Osteocyte (in vitro differentiated cells): ENCODE data around the gene ENKUR. TPM values are rescaled to one million over a fixed set of nuclear protein-coding genes. Genes with fewer than 3 reads are reported as not detected.

Source experiments
- DNase-seq: peaks from one replicate; pipeline ENCODE4 v3.0.0; 2021; ENCODE audit warnings: mixed read lengths; ENCODE audit not compliant: unreplicated experiment; ENCODE audit errors: extremely low spot score
- H3K27ac Mint-ChIP-seq: one replicate; pipeline ENCODE4 v1.8.0; 2021; ENCODE audit warnings: mild to moderate bottlenecking, mixed read lengths; ENCODE audit not compliant: unreplicated experiment
- H3K27me3 Mint-ChIP-seq: one replicate; pipeline ENCODE4 v1.8.0; 2021; ENCODE audit warnings: mixed read lengths; ENCODE audit not compliant: unreplicated experiment
- H3K36me3 Mint-ChIP-seq: one replicate; pipeline ENCODE4 v1.8.0; 2021; ENCODE audit warnings: mixed read lengths; ENCODE audit not compliant: unreplicated experiment
- H3K4me1 Mint-ChIP-seq: one replicate; pipeline ENCODE4 v1.8.0; 2021; ENCODE audit warnings: mixed read lengths; ENCODE audit not compliant: unreplicated experiment
- H3K4me3 Mint-ChIP-seq: one replicate; pipeline ENCODE4 v1.8.0; 2021; ENCODE audit warnings: mild to moderate bottlenecking, moderate library complexity, mixed read lengths; ENCODE audit not compliant: unreplicated experiment
- H3K9me3 Mint-ChIP-seq: one replicate; pipeline ENCODE4 v1.8.0; 2021; ENCODE audit warnings: mixed read lengths; ENCODE audit not compliant: unreplicated experiment
- total RNA-seq: library from RNA; stranded (reverse); gene quantifications from 2 replicates; pipeline ENCODE4 v1.2.1, GENCODE V29; 2021
- TF ChIP-seq, protein P1 (sequence below): fragments of 200-600 bp; sonication (generic); IDR thresholded peaks from 2 replicates; pipeline ENCODE4 v1.5.0; 2021; ENCODE audit warnings: antibody characterized with exemption, mild to moderate bottlenecking, moderate library complexity

The ENKUR gene
- total RNA-seq, 1 donor from 2014 or later: 0.62 TPM

DNA sequence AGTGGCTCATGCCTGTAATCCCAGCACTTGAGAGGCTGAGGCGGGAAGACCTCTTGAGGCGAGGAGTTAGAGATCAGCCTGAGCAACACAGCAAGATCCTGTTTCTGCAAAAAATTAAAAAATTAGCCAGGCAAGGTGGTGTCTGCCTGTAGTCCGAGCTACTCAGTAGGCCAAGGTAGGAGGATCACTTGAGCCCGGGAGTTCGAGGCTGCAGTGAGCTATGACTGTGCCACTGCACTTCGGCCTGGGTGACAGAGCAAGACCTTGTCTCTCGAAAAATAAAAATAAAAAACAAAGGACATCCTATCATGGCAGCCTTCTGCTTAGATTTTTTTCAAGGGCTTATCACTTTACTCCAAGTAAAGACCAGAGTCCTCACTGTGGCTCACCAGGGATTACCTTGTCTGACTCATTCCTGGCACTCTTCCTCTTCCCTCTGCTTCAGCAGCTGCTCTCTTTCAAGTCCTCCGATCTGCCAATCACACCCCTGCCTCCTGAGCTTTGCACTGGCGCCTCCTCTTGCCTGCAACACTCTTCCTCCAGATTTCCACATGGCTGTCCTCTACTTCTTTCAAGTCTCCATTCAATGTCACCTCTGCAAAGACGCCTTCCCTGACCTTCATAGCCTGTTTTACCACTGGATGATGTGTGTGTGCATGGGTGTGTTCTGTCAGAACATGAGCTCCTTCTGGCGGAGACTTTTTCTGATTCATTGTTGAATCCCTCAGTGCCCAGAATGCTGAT lies 71.3 kb downstream of the ENKUR start:
- Mint-ChIP-seq H3K9me3 (no peaks in the 10 kb centered on the region), H3K4me1 (peaks cover 15% of the 10 kb centered on the region), H3K4me3 (no peak overlapping the region), H3K27me3 (no peaks in the 10 kb centered on the region), H3K36me3 (no peaks in the 10 kb centered on the region), H3K27ac (no peak overlapping the region)
- TF ChIP-seq, protein P1, sequence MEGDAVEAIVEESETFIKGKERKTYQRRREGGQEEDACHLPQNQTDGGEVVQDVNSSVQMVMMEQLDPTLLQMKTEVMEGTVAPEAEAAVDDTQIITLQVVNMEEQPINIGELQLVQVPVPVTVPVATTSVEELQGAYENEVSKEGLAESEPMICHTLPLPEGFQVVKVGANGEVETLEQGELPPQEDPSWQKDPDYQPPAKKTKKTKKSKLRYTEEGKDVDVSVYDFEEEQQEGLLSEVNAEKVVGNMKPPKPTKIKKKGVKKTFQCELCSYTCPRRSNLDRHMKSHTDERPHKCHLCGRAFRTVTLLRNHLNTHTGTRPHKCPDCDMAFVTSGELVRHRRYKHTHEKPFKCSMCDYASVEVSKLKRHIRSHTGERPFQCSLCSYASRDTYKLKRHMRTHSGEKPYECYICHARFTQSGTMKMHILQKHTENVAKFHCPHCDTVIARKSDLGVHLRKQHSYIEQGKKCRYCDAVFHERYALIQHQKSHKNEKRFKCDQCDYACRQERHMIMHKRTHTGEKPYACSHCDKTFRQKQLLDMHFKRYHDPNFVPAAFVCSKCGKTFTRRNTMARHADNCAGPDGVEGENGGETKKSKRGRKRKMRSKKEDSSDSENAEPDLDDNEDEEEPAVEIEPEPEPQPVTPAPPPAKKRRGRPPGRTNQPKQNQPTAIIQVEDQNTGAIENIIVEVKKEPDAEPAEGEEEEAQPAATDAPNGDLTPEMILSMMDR: no peak
- no peak for DNase-seq

DNA sequence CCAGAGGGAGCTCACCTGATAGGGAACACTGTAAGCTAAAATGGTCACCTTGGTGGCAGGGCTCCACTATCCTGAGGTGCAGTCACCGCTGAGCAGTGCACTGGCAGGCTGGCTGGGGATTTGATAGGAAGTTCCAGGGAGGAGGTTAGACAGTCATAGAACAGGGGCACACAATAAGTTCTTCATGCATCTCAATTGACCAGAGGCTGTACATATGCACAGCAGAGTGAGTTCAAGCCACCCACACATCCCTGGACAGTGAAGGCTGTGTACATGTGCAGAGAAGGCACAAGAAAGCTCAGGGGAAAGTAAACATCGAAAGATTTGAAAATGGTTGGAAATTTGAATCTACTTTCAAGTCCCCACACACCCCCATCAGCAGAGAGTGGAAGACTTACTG lies 77.4 kb downstream of the ENKUR start:
- peaks cover 4% of the 10 kb centered on the region for H3K4me1 Mint-ChIP-seq
- H3K27me3 Mint-ChIP-seq: no peaks in the 10 kb centered on the region
- H3K9me3 Mint-ChIP-seq: no peaks in the 10 kb centered on the region
- TF ChIP-seq, protein P1: no peak
- DNase-seq: no peak
- no peak overlapping the region for H3K27ac Mint-ChIP-seq
- no peak overlapping the region for H3K4me3 Mint-ChIP-seq
- peaks cover 6% of the 10 kb centered on the region for H3K36me3 Mint-ChIP-seq

DNA sequence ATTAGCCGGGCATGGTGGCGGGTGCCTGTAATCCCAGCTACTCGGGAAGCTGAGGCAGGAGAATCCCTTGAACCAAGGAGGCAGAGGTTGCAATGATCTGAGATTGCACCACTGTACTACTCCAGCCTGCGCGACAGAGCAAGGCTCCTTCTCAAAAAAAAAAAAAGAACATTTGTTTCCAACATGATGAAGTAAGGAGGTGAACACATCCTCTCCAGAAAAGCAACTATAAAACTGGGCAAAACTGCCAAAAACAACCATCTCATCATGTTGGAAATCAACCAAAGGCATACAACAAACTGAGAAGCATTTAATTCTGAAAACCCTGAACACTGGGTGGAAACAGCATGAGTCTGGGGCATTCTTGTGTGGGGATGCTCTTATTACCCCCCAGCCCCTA lies 77.9 kb downstream of the ENKUR start:
- Mint-ChIP-seq H3K27me3 (no peaks in the 10 kb centered on the region), H3K9me3 (no peaks in the 10 kb centered on the region), H3K4me1 (peaks cover 4% of the 10 kb centered on the region), H3K27ac (no peak overlapping the region), H3K4me3 (no peak overlapping the region), H3K36me3 (peaks cover 6% of the 10 kb centered on the region)
- no peak for DNase-seq
- TF ChIP-seq, protein P1: no peak

DNA sequence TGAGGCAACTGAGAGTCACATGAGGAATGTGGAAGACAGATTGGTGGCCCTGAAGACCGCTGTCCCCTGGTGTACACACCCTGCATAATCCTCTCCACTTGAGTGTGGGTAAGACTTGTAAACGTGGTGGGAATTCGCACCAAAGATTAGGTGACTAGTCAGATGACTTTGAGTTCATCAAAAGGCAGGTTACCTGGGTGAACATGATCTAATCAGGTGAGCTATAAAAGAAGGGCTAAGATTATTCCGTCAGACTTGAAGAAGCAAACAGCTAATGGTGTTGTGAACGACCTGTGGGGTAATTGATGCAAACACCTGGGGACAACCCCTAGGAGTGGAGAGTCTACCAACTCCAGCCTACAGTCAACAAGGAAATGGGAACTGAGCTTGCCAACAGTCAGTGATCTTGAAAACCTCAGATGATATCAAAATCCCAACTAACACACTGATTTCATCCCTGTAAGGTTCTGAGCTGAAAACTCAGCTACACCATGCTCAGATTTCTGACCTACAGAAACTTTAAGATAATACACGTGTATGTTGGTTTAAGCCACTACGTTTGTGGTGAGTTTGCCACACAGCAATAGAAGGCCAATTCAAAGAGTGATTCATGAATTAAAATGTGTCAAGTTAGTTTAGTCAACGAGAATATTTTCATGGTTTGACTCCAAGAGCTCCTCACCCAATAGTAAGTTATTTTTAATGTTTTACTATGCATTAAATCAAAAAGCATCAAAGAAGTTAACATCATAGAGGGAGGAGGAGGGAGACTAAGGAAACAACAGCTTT lies 80.3 kb downstream of the ENKUR start:
- Mint-ChIP-seq H3K36me3 (peaks cover 9% of the 10 kb centered on the region), H3K27ac (no peak overlapping the region), H3K9me3 (no peaks in the 10 kb centered on the region), H3K4me3 (no peak overlapping the region), H3K27me3 (no peaks in the 10 kb centered on the region), H3K4me1 (peaks cover 4% of the 10 kb centered on the region)
- TF ChIP-seq, protein P1: no peak
- no peak for DNase-seq

Other genes starting within 250 kb of the ENKUR start
- gene PRTFDC1, start 63.6 kb downstream of the ENKUR start, total RNA-seq: 2.7 and 4.4 TPM in 2 replicates
- 4.4 and 5.0 TPM in 2 replicates for gene THNSL1, start 454 bp upstream of the ENKUR start, total RNA-seq
- gene GPR158, start 158.8 kb upstream of the ENKUR start, total RNA-seq: 0.19 and 0.24 TPM in 2 replicates